Measurements from ENCODE around the gene CYP11A1.

CYP11A1 gene

GRCh38 chr15:74367296-74367854 is at the start of gene CYP11A1:
CYP11A1 (minus strand) TSS chr15:74367646; CDS start chr15:74367585, 61 bp downstream.
- no peak for DNase-seq (ENCODE audit: low read depth in 1 of 2, low spot score in 1 of 2)
- TF ChIP-seq JUND (IDR thresholded peaks at IDR 0.05; ENCODE audit: low read depth): no peak
- in situ Hi-C loops (cut with HindIII; ENCODE audit: low pct_unique_long_range_greater_than_20kb, low sequenced_read_pairs): no loop called here

- no peak for DNase-seq (ENCODE audit: low read depth in 1 of 2, low spot score in 1 of 2)
- in situ Hi-C loops (cut with HindIII; ENCODE audit: low pct_unique_long_range_greater_than_20kb, low sequenced_read_pairs): no loop called here
These were observed 49.8 kb upstream of the CYP11A1 start for GRCh38 chr15:74417225-74417624.

DNA sequence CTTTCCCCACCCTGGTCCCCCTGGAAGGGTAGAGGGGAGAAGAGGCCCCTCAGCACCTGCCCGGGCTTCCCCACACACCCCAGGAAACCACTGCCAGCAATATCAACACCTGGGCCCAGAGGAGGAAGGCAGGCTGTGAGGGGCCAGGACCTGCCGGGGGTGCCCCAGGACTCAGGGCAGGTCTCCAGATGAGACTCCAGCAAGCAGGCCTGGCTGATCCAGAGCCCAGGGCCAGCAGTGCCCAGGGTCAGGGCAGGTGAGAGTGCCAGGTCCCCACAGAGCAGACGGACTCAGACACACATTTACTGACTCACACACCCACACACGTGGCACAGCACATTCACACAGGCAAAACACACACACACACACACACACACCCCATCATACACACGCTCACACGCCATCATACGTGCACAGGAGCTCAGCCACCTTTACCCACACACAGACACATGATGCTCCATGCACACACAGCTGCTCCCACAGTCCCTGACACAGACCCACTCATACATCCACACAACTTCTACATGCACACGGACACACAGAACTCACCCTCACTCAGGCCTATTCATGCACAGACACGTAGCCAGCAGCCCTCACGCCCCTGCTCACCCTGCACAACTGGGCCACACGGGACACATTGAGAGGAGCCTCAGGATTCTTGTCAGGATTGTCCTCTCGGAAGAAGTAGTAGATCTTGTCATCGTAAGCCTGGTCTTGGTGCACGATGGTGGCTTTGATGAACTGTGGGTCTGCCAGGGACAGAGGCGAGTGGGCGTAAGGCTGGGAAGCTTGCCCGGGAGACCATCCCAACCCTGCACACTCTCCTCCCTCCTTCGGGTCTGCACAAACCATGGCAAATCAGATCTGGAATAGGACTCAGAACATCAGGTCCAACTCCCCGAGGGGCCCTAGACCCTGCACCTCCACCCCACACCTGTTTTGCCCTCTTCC is 48.8 kb upstream of the CYP11A1 start:
- no peak for DNase-seq (ENCODE audit: low read depth in 1 of 2, low spot score in 1 of 2)
- in situ Hi-C loops (cut with HindIII; ENCODE audit: low pct_unique_long_range_greater_than_20kb, low sequenced_read_pairs): no loop called here
- TF ChIP-seq JUND (IDR thresholded peaks at IDR 0.05; ENCODE audit: low read depth): no peak

More at GRCh38 chr15:74417225-74417624, 49.8 kb upstream of the CYP11A1 start:
- TF ChIP-seq JUND (IDR thresholded peaks at IDR 0.05; ENCODE audit: low read depth): no peak

- TF ChIP-seq JUND (IDR thresholded peaks at IDR 0.05; ENCODE audit: low read depth): no peak
- in situ Hi-C loops (cut with HindIII; ENCODE audit: low pct_unique_long_range_greater_than_20kb, low sequenced_read_pairs): no loop called here
- no peak for DNase-seq (ENCODE audit: low read depth in 1 of 2, low spot score in 1 of 2)
These were observed 47.3 kb upstream of the CYP11A1 start for GRCh38 chr15:74414603-74415338.

DNA sequence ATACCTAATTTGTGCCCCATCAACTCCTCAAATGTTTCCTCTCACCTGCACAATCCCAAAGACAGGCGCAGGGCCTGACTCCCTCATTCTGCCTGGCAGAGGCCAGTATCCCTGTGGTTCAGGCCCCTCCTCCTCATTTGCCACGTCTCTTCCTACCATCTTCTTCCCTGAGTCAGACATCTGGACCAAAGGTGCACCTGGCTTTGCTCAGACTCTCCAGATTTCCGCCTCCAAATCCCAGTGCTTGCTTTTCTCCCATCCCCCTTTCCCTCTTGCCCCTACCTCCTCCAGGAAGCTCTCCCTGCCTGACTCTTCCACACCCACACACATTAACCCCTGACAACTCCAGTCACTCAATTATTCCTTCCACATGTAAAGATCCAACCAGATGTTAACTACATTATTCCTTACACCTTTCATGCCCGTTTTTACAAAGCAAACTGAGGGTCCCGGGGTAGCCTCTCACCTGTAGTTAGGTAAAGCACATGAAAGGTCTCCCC is 46.7 kb upstream of the CYP11A1 start:
- in situ Hi-C loops (cut with HindIII; ENCODE audit: low pct_unique_long_range_greater_than_20kb, low sequenced_read_pairs): no loop called here
- TF ChIP-seq JUND (IDR thresholded peaks at IDR 0.05; ENCODE audit: low read depth): no peak

DNA sequence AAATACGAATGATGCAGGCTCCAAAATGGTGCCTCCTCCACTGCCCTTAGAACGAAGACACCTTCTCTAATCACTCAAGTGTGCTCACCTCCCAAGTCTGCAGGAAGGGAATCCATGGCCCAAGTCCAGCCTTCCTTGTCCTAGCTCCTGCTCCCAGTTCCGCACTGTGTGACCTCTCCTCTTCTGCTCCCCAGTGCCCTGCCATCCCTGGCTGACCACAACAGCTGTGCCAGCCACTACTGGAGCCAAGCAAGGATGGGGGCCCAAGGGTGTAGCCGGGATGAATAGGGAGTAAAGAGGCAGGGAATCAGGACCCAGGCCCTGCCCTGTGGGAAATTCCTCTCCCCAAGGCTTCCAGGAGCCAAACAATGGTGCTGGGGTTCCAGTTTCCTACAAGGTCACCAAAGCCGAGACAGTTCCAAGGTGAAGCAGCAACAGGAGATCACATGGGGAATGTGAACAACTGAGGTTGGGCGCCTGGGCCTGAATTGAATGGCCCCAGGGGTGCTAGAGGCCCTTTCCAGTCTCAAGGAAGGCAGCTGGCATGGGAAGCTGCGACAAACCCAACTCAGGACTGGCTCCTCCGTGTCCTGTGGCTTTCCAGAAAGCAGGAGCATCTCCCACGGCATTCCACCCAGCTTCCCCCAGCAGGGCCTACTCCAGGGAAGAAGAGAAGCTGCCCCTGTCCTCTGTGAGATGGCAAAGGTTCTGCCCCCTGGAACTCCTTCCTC is 46.1 kb upstream of the CYP11A1 start:
- no peak for DNase-seq (ENCODE audit: low read depth in 1 of 2, low spot score in 1 of 2)
- no peak for TF ChIP-seq JUND (IDR thresholded peaks at IDR 0.05; ENCODE audit: low read depth)
- in situ Hi-C loops (cut with HindIII; ENCODE audit: low pct_unique_long_range_greater_than_20kb, low sequenced_read_pairs): no loop called here

More for the DNA sequence above, 46.7 kb upstream of the CYP11A1 start:
- DNase-seq (ENCODE audit: low read depth in 1 of 2, low spot score in 1 of 2): no peak

- in situ Hi-C loops (cut with HindIII; ENCODE audit: low pct_unique_long_range_greater_than_20kb, low sequenced_read_pairs): no loop called here
- DNase-seq (ENCODE audit: low read depth in 1 of 2, low spot score in 1 of 2): no peak
- no peak for TF ChIP-seq JUND (IDR thresholded peaks at IDR 0.05; ENCODE audit: low read depth)
These were observed 44.7 kb upstream of the CYP11A1 start for GRCh38 chr15:74412159-74412558.

- in situ Hi-C loops (cut with HindIII; ENCODE audit: low pct_unique_long_range_greater_than_20kb, low sequenced_read_pairs): no loop called here
- TF ChIP-seq JUND (IDR thresholded peaks at IDR 0.05; ENCODE audit: low read depth): no peak
- DNase-seq (ENCODE audit: low read depth in 1 of 2, low spot score in 1 of 2): no peak
These were observed 44.2 kb upstream of the CYP11A1 start for GRCh38 chr15:74411686-74412085.

DNA sequence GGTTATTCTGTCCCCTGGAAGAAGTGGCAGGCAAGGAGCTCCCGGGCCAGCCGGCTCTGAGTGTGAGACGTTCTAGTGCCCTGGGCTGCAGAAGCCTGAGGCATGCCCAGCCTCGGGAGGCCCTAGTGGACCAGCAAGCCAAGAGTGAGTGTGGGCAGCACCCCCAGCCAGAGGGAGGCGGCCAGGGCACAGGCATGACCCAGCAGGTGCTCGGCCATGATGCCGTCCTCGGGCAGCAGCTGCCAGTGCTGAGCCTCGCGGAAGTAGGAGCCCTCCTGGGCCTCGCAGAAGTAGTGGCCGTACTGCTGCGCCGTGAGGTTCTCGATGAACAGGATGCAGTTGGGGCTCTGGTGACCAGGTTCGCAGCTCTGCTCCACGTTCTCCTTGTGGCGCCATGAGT is 43.1 kb upstream of the CYP11A1 start:
- TF ChIP-seq JUND (IDR thresholded peaks at IDR 0.05; ENCODE audit: low read depth): no peak
- DNase-seq (ENCODE audit: low read depth in 1 of 2, low spot score in 1 of 2): no peak
- in situ Hi-C loops (cut with HindIII; ENCODE audit: low pct_unique_long_range_greater_than_20kb, low sequenced_read_pairs): no loop called here

- DNase-seq (ENCODE audit: low read depth in 1 of 2, low spot score in 1 of 2): no peak
- TF ChIP-seq JUND (IDR thresholded peaks at IDR 0.05; ENCODE audit: low read depth): no peak
- in situ Hi-C loops (cut with HindIII; ENCODE audit: low pct_unique_long_range_greater_than_20kb, low sequenced_read_pairs): no loop called here
These were observed 41.8 kb upstream of the CYP11A1 start for GRCh38 chr15:74409225-74409624.

GRCh38 chr15:74408815-74409214 is 41.4 kb upstream of the CYP11A1 start:
- DNase-seq (ENCODE audit: low read depth in 1 of 2, low spot score in 1 of 2): no peak
- TF ChIP-seq JUND (IDR thresholded peaks at IDR 0.05; ENCODE audit: low read depth): no peak
- in situ Hi-C loops (cut with HindIII; ENCODE audit: low pct_unique_long_range_greater_than_20kb, low sequenced_read_pairs): no loop called here

- in situ Hi-C loops (cut with HindIII; ENCODE audit: low pct_unique_long_range_greater_than_20kb, low sequenced_read_pairs): no loop called here
- DNase-seq (ENCODE audit: low read depth in 1 of 2, low spot score in 1 of 2): no peak
- no peak for TF ChIP-seq JUND (IDR thresholded peaks at IDR 0.05; ENCODE audit: low read depth)
These were observed 40.9 kb upstream of the CYP11A1 start for GRCh38 chr15:74408385-74408784.

Data from T47D (cell line).